OCI-LY1 (cell line): Measurements from ENCODE around the gene KIRREL3.

Source experiments
- H2AFZ ChIP-seq: fragments of 200-600 bp; sonication (generic), shearing (Covaris generic); 2 replicates; pipeline ENCODE4 v1.6.0; 2014; ENCODE audit warnings: antibody characterized with exemption, mild to moderate bottlenecking, low read length
- H3F3A ChIP-seq: fragments of 200-600 bp; sonication (generic), shearing (Covaris generic); 2 replicates; pipeline ENCODE4 v1.6.0; 2014; ENCODE audit warnings: mild to moderate bottlenecking, antibody characterized with exemption, low read length, moderate library complexity; ENCODE audit not compliant: insufficient read depth
- H3K27ac ChIP-seq: fragments of 200-600 bp; sonication (generic); 2 replicates; pipeline ENCODE4 v1.5.1; 2014; ENCODE audit warnings: low read length, mixed run types, mild to moderate bottlenecking, low read depth; ENCODE audit not compliant: poor library complexity, severe bottlenecking
- H3K27me3 ChIP-seq: fragments of 200-600 bp; sonication (generic); 2 replicates; pipeline ENCODE4 v1.6.0; 2014; ENCODE audit warnings: antibody characterized with exemption, mild to moderate bottlenecking, low read length, moderate library complexity; ENCODE audit not compliant: insufficient read depth
- H3K36me3 ChIP-seq: fragments of 200-600 bp; sonication (generic); 2 replicates; pipeline ENCODE4 v1.6.1; 2014; ENCODE audit warnings: mild to moderate bottlenecking, antibody characterized with exemption, low read length, moderate library complexity, mixed read lengths; ENCODE audit not compliant: insufficient read depth
- H3K4me1 ChIP-seq: fragments of 200-600 bp; sonication (generic); 2 replicates; pipeline ENCODE4 v1.5.1; 2014; ENCODE audit warnings: mild to moderate bottlenecking, low read length, moderate library complexity; ENCODE audit not compliant: insufficient read depth, severe bottlenecking
- H3K4me2 ChIP-seq: fragments of 200-600 bp; sonication (generic), shearing (Covaris generic); 2 replicates; pipeline ENCODE4 v1.6.1; 2014; ENCODE audit warnings: low read length
- H3K4me3 ChIP-seq: fragments of 200-600 bp; sonication (generic); 2 replicates; pipeline ENCODE4 v1.5.1; 2014; ENCODE audit warnings: low read length, low read depth, mild to moderate bottlenecking, mixed read lengths; ENCODE audit not compliant: poor library complexity, severe bottlenecking
- H3K79me2 ChIP-seq: fragments of 200-600 bp; shearing (Covaris generic); 2 replicates; pipeline ENCODE4 v1.6.1; 2016; ENCODE audit warnings: mixed run types, low read length, mixed read lengths; ENCODE audit not compliant: insufficient read depth
- H3K9ac ChIP-seq: fragments of 200-600 bp; sonication (generic), shearing (Covaris generic); 2 replicates; pipeline ENCODE4 v1.6.1; 2014; ENCODE audit warnings: mild to moderate bottlenecking, low read length, mixed read lengths
- H3K9me2 ChIP-seq: fragments of 200-600 bp; sonication (generic), shearing (Covaris generic); 2 replicates; pipeline ENCODE4 v1.6.1; 2014; ENCODE audit warnings: low read depth, mild to moderate bottlenecking, low read length, mixed read lengths
- H3K9me3 ChIP-seq: fragments of 200-600 bp; shearing (Covaris generic); 2 replicates; pipeline ENCODE4 v1.6.1; 2014; ENCODE audit warnings: low read length, mixed read lengths
- H4K20me1 ChIP-seq: fragments of 200-600 bp; sonication (generic), shearing (Covaris generic); 2 replicates; pipeline ENCODE4 v1.6.0; 2016; ENCODE audit warnings: mild to moderate bottlenecking, low read length; ENCODE audit not compliant: insufficient read depth
- CTCF ChIP-seq: fragments of 200-600 bp; sonication (generic), shearing (Covaris generic); IDR thresholded peaks from 2 replicates; pipeline ENCODE4 v1.5.1; 2017; ENCODE audit warnings: mild to moderate bottlenecking, antibody characterized with exemption, low read length, moderate library complexity, mixed read lengths
- EZH2 ChIP-seq: fragments of 200-600 bp; sonication (generic), shearing (Covaris generic); IDR thresholded peaks from 2 replicates; pipeline ENCODE4 v1.8.0; 2017; ENCODE audit warnings: borderline replicate concordance, mixed run types, mild to moderate bottlenecking, antibody characterized with exemption, low read length, moderate library complexity, mixed read lengths

Gene KIRREL3

GRCh38 chr11:126838779-126839178 is 161.8 kb downstream of the KIRREL3 start:
- Histone ChIP-seq H3K4me2 (no peak overlapping the region), H3K9ac (no peak overlapping the region), H4K20me1 (no peaks in the 10 kb centered on the region), H2AFZ (no peak overlapping the region), H3K4me3 (no peak overlapping the region), H3K79me2 (no peaks in the 10 kb centered on the region), H3K9me2 (no peaks in the 10 kb centered on the region), H3K27me3 (no peaks in the 10 kb centered on the region), H3K9me3 (no peaks in the 10 kb centered on the region), H3F3A (no peaks in the 10 kb centered on the region), H3K27ac (no peak overlapping the region), H3K4me1 (no peaks in the 10 kb centered on the region), H3K36me3 (no peaks in the 10 kb centered on the region)
- TF ChIP-seq EZH2 (no peak), CTCF (no peak)

DNA sequence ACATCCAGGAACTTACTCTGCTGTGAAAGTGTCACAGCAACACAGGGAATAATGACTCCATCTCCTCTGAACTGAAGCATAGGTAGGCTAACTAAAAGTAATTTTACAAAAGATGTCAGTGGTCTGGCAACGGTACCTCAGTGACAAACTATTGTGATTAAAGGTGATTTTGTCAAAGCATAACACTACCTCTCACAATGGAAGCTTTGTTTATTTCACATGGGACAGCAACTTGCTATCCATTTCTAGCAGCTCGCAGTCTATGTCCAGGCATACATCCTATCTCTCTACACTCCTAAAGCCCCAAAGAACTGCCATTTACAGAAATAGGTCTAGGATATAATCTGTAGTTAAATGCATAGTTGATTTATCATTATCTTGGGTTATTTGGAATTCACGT is 163.0 kb downstream of the KIRREL3 start:
- Histone ChIP-seq H2AFZ (no peak overlapping the region), H3K36me3 (no peaks in the 10 kb centered on the region), H3K27me3 (no peaks in the 10 kb centered on the region)

DNA sequence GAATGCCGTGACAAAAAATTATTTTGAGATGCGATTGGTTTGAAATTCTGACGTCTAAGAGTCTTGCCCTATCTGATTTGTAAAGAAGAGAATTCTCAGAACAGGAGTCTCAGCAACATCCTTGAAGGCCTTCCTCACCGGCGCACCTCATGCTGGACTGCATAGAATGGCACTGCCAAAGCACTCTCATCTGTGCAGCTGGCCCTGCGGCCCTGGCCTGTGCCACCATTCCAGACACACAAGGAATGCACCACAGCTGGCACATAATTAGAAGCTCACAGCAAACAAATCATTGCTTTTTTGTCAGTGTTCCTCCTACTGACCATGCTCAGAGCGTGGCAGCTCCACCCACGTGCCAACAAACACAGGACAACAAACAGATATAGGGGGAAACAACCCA is 166.0 kb downstream of the KIRREL3 start:
- Histone ChIP-seq H2AFZ (no peak overlapping the region), H3K9me3 (no peaks in the 10 kb centered on the region), H3K4me2 (no peak overlapping the region), H3K4me3 (no peak overlapping the region), H3K9me2 (no peaks in the 10 kb centered on the region), H3K79me2 (no peaks in the 10 kb centered on the region), H3K27ac (no peak overlapping the region), H3K27me3 (no peaks in the 10 kb centered on the region), H3K4me1 (no peaks in the 10 kb centered on the region), H4K20me1 (no peaks in the 10 kb centered on the region), H3F3A (no peaks in the 10 kb centered on the region), H3K9ac (no peak overlapping the region), H3K36me3 (no peaks in the 10 kb centered on the region)
- TF ChIP-seq EZH2 (no peak), CTCF (no peak)

More for the DNA sequence above, 163.0 kb downstream of the KIRREL3 start:
- Histone ChIP-seq H3K4me2 (no peak overlapping the region), H3K9ac (no peak overlapping the region), H3K4me3 (no peak overlapping the region), H3F3A (no peaks in the 10 kb centered on the region), H3K4me1 (no peaks in the 10 kb centered on the region), H3K9me3 (no peaks in the 10 kb centered on the region), H3K27ac (no peak overlapping the region), H3K79me2 (no peaks in the 10 kb centered on the region), H4K20me1 (no peaks in the 10 kb centered on the region), H3K9me2 (no peaks in the 10 kb centered on the region)
- TF ChIP-seq EZH2 = no peak
- no peak for TF ChIP-seq CTCF
